ENCODE results near the gene ATP1B4.

The ATP1B4 gene

DNA sequence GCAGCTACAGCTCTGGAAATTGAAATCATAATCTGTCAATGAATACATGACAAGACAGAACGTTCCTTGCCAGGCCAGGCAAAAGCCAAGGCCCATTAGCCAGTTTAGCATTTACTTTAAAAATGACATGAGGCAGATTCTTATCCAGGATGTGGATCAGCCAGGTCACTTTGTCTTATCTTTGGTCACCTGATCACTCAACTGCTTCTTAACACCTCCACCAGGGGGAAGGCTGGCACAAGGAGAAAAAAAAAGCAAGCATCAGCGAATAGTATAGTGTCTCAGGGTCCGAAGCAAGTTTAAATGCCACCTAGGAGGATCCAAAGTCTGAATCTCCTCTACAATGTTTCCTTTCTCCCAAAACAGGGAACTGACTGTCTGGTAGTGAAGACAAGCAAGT lies 18.8 kb downstream of the ATP1B4 start:
- Histone ChIP-seq H3K27me3 (ENCODE audit: insufficient read depth, low read depth) (no peaks in the 10 kb centered on the region), H3K27ac (no peak overlapping the region), H4K20me1 (ENCODE audit: insufficient read depth) (no peaks in the 10 kb centered on the region), H3K4me2 (no peak overlapping the region), H3K4me3 (IDR thresholded peaks at IDR 0.05; ENCODE audit: insufficient read depth, low read depth, low read length) (no peak overlapping the region), H2AFZ (ENCODE audit: low read depth) (peak overlapping the region; percentile 44; the same call in 1 of the 2 replicates), H3K36me3 (ENCODE audit: insufficient read depth) (no peaks in the 10 kb centered on the region), H3K79me2 (ENCODE audit: insufficient read depth, low read depth) (no peaks in the 10 kb centered on the region), H3K9ac (no peak overlapping the region), H3K4me1 (ENCODE audit: low read depth, poor library complexity, severe bottlenecking) (no peaks in the 10 kb centered on the region)
- TF ChIP-seq, protein P1, sequence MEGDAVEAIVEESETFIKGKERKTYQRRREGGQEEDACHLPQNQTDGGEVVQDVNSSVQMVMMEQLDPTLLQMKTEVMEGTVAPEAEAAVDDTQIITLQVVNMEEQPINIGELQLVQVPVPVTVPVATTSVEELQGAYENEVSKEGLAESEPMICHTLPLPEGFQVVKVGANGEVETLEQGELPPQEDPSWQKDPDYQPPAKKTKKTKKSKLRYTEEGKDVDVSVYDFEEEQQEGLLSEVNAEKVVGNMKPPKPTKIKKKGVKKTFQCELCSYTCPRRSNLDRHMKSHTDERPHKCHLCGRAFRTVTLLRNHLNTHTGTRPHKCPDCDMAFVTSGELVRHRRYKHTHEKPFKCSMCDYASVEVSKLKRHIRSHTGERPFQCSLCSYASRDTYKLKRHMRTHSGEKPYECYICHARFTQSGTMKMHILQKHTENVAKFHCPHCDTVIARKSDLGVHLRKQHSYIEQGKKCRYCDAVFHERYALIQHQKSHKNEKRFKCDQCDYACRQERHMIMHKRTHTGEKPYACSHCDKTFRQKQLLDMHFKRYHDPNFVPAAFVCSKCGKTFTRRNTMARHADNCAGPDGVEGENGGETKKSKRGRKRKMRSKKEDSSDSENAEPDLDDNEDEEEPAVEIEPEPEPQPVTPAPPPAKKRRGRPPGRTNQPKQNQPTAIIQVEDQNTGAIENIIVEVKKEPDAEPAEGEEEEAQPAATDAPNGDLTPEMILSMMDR (conservative IDR thresholded peaks at IDR 0.05; ENCODE audit: low read depth, low read length), result peak; percentile 63

DNA sequence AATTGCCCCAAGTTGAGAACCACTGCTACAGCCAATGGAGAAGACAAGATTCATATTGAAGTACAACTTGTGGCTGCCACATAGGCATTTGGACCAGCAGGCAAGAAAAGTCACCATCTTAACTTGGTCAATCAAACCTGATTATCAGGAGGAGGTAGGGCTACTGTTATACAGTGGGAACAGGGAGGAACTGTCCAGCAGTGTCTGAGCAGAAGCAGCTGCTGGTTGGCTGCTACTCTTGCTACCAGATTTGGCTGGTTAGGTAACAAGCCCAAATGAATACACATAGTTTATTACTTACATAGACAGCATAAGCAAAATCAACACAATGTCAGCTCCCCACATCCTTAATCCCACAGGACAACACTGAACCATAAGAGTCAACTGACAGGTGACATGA lies 39.4 kb downstream of the ATP1B4 start:
- Histone ChIP-seq H3K4me1 (ENCODE audit: low read depth, poor library complexity, severe bottlenecking) (no peaks in the 10 kb centered on the region), H3K79me2 (ENCODE audit: insufficient read depth, low read depth) (no peaks in the 10 kb centered on the region), H3K4me2 (no peak overlapping the region), H3K4me3 (IDR thresholded peaks at IDR 0.05; ENCODE audit: insufficient read depth, low read depth, low read length) (no peak overlapping the region), H3K9ac (no peak overlapping the region), H3K36me3 (ENCODE audit: insufficient read depth) (no peaks in the 10 kb centered on the region), H3K27ac (no peak overlapping the region), H2AFZ (ENCODE audit: low read depth) (no peak overlapping the region), H3K27me3 (ENCODE audit: insufficient read depth, low read depth) (no peaks in the 10 kb centered on the region), H4K20me1 (ENCODE audit: insufficient read depth) (no peaks in the 10 kb centered on the region)
- TF ChIP-seq, protein P1 (conservative IDR thresholded peaks at IDR 0.05; ENCODE audit: low read depth, low read length), result no peak

DNA sequence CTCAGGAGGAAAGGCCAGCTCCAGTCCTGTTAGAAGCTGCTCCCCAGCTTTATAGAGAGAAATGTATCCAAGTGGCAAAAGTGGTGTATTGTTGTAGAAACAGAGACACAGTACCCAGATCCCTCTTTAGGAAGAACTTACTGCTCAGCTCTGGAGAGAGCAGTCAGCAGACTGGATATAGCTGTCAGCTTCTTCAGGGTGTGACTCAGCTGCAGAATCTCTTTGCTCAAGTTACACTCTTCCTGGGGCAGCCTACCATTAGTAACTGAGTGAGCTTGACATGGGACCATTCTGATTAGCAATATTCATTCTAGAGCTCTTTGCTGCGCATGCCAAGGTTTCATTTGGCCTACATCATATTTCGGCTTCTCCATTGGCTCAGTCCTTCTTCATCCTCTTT lies 40.5 kb downstream of the ATP1B4 start:
- Histone ChIP-seq H3K4me1 (ENCODE audit: low read depth, poor library complexity, severe bottlenecking) (no peaks in the 10 kb centered on the region), H3K4me3 (IDR thresholded peaks at IDR 0.05; ENCODE audit: insufficient read depth, low read depth, low read length) (no peak overlapping the region), H3K4me2 (no peak overlapping the region), H3K9ac (no peak overlapping the region), H3K79me2 (ENCODE audit: insufficient read depth, low read depth) (no peaks in the 10 kb centered on the region), H4K20me1 (ENCODE audit: insufficient read depth) (no peaks in the 10 kb centered on the region), H3K36me3 (ENCODE audit: insufficient read depth) (no peaks in the 10 kb centered on the region), H3K27me3 (ENCODE audit: insufficient read depth, low read depth) (no peaks in the 10 kb centered on the region), H2AFZ (ENCODE audit: low read depth) (no peak overlapping the region), H3K27ac (no peak overlapping the region)
- TF ChIP-seq, protein P1 (conservative IDR thresholded peaks at IDR 0.05; ENCODE audit: low read depth, low read length), result no peak

DNA sequence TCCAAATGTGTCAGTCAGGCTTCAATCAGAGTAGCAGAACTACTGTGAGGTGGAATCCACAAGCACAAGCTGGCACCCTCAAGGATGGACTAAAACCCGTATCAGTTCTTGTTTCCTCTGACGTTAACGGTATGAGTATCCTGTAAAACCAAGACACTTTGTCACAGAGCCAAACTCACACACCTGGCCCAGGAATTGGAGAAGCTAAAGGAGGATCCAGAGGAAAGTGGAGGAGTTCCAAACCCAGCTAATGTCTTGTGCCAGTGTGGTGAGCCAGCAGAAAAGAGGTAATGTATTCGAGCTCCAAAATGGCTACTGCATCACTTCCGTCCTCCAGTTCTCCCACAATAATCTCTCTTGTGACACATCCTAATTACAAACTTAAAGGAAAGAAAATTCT lies 44.7 kb downstream of the ATP1B4 start:
- no peak overlapping the region for H3K27ac ChIP-seq
- no peak overlapping the region for H3K9ac ChIP-seq
- no peak overlapping the region for H3K4me3 ChIP-seq (IDR thresholded peaks at IDR 0.05; ENCODE audit: insufficient read depth, low read depth, low read length)
- H3K79me2 ChIP-seq (ENCODE audit: insufficient read depth, low read depth), result no peaks in the 10 kb centered on the region
- no peaks in the 10 kb centered on the region for H3K36me3 ChIP-seq (ENCODE audit: insufficient read depth)
- no peak overlapping the region for H3K4me2 ChIP-seq
- H4K20me1 ChIP-seq (ENCODE audit: insufficient read depth), result no peaks in the 10 kb centered on the region
- no peaks in the 10 kb centered on the region for H3K4me1 ChIP-seq (ENCODE audit: low read depth, poor library complexity, severe bottlenecking)
- H2AFZ ChIP-seq (ENCODE audit: low read depth), result no peak overlapping the region
- TF ChIP-seq, protein P1 (conservative IDR thresholded peaks at IDR 0.05; ENCODE audit: low read depth, low read length), result no peak
- H3K27me3 ChIP-seq (ENCODE audit: insufficient read depth, low read depth), result no peaks in the 10 kb centered on the region
